Measurements from ENCODE around the gene VWC2L.

VWC2L gene

DNA sequence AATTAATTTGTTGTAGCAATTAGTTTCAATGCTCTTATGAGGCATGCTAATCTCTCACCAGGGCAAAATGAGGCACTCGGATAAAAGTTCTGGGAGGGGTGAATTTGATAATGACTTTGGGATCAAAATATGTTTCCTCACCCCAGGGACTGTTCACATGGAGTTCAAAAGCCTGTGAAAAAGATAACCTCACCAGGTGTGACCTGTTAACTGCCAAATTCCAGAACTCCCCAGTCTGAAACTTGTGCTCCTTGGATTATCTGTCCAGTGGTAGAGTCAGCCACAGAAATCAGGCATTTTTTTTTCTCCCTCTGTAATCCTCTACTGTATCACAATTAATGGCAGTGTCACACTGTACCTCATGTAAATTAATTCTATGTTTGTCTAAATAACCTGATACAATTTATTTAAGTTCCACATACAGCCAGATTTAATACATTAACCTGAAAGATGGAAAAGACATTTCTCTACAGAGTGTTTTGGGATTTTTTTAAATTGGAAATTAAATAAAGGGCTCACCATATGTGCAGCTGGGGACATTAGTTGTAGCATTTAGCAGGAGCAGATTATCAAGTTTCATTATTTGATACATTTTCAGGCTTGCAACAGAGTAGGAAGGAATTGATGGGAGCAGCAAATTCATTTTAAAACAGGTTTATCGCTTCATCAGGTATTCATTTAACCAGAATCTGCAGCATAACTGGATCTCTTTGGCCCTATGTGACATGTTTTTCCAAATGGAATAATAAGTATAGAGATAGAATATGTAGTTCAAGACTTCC, 191.2 kb downstream of the VWC2L start:
- no peak for DNase-seq

DNA sequence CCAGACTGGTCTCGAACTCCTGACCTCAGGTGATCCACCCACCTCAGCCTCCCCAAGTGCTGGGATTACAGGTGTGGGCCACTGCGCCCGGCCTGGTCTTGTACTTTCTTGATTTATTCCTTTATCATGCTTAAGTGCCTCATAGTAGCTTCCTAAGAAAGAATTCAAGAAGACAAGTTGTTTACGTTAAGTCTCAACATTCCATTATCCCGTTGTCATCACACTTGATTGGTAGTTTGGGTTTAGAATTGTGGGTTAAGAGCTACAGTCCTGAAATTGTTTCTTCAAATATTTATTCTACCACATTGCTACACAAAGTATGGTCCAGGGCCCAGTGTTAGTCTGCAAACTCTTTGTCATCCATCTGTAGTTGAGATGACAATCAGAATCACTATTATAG, 194.0 kb downstream of the VWC2L start:
- no peak for DNase-seq

GRCh38 chr2:214607051-214607450, 196.2 kb downstream of the VWC2L start:
- DNase-seq: no peak

DNA sequence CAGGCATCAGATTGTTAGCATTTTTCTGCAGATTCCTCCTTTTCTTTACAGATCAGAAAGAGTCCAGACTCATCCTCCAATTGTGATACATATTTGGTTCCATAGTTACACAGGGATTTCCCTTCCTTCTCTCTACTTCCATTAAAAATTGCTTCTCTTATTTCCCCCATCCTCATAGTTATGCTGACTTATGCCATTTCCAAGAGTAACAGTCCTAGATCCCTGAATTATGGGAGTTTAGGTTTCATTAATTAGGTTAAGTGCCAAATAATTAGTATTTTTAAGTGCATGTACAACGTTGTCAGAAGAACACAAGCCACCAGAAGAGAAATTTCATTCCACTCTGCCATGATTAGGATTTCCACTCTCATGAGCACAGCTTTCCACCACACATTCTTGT, 200.2 kb downstream of the VWC2L start:
- no peak for DNase-seq

DNA sequence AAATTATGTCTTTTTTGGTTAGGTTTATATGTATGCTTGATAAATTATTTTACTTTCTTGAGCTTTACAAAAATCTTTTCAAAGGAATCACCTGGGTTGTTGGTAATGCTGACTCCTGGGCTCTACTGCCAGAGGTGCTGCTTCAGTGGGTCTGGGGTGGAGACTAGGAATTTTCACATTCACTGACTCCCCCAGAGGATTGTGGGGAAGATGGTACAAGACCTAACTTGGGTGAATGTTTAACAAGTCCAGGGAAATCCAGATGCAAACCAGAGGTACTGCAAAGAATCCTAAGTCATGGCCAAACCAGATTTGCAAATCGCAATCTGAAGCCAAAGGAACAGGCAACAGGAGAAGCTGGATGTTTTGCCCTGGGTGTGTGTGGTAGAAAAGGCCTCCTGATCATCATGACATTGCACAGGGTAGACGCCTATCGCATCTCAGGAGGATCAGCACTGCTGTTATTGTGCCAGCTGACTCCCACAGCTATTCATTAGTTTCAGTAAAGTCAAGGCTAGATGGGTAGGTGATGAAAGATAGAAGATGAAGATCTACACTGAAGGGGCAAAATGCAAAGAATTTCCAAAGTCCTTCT, 213.4 kb downstream of the VWC2L start:
- DNase-seq: no peak

GRCh38 chr2:214628091-214628490, 217.2 kb downstream of the VWC2L start:
- no peak for DNase-seq
